K562 (cell line): Measurements from ENCODE around the gene ZNF121. TPM values are rescaled to one million over a fixed set of nuclear protein-coding genes. Genes with fewer than 3 reads are reported as not detected.

Experiments used
- DPF2 ChIP-seq: fragments of 450-650 bp; IDR thresholded peaks from 2 replicates; pipeline ENCODE4 v1.6.1; 2016
- KDM4B ChIP-seq, 2 experiments: fragments of 450-650 bp in 1 of 2; sonication (generic) in 1 of 2; IDR thresholded peaks; 2 replicates each; pipeline ENCODE4 v1.6.1; 2016 to 2017; ENCODE audit warnings: borderline replicate concordance in 2 of 2, antibody characterized with exemption in 1 of 2, low read depth in 1 of 2, mild to moderate bottlenecking in 1 of 2
- MTA2 ChIP-seq: fragments of 450-650 bp; IDR thresholded peaks from 2 replicates; pipeline ENCODE4 v1.6.1; 2016; ENCODE audit warnings: low read depth
- NONO ChIP-seq, 2 experiments: fragments of 200-400 bp in 1 of 2; fragments of 450-650 bp in 1 of 2; formaldehyde crosslinking in 1 of 2; IDR thresholded peaks; 2 replicates each; pipeline ENCODE4 v1.6.1; 2017; ENCODE audit warnings: low read depth in 2 of 2, mild to moderate bottlenecking in 2 of 2, moderate library complexity in 2 of 2, low read length in 1 of 2
- RBM15 ChIP-seq: fragments of 200-400 bp; formaldehyde crosslinking; IDR thresholded peaks from 2 replicates; pipeline ENCODE4 v1.6.1; 2018; ENCODE audit warnings: mild to moderate bottlenecking, low read length, moderate library complexity; ENCODE audit not compliant: insufficient read depth
- ZC3H11A ChIP-seq: IDR thresholded peaks from 2 replicates; pipeline ENCODE4 v1.6.1; 2012; ENCODE audit warnings: low read depth, low read length, improper control_type of control experiment
- polyA plus RNA-seq, 8 experiments: library from polyadenylated mRNA; depleted of rRNA in 4 of 8; stranded (reverse) in 5 of 8; unstranded in 3 of 8; fragments of >200 nt; fragmentation: Nextera tagmentation in 2 of 8; fragmentation: Illumina TruSeq in 1 of 8; extraction: Ambion mirVana in 2 of 8; extraction: Trizol in 1 of 8; gene quantifications; 2 replicates each; pipeline versions ENCODE4 v1.2.1 to v1.2.3, GENCODE V29; 2011 to 2014; ENCODE audit warnings: inconsistent platforms in 1 of 8, missing spikeins in 1 of 8
- total RNA-seq, 7 experiments: library from RNA; depleted of rRNA in 6 of 7; stranded (reverse); fragments of >200 nt in 6 of 7; fragmentation: Illumina TruSeq in 2 of 7; extraction: Trizol in 2 of 7; gene quantifications; 2 replicates each; pipeline versions ENCODE4 v1.2.1 to v1.2.3, GENCODE V29; 2011 to 2021; ENCODE audit warnings: low replicate concordance in 1 of 7
- TF ChIP-seq, protein P1 (sequence below): fragments of 250-450 bp; sonication (Bioruptor Pico); IDR thresholded peaks from 2 replicates; pipeline ENCODE4 v1.8.0; 2021; ENCODE audit warnings: moderate library complexity, mild to moderate bottlenecking, inconsistent platforms
- TF ChIP-seq, protein P2 (sequence below): fragments of 250-450 bp; sonication (Bioruptor Pico); IDR thresholded peaks from 2 replicates; pipeline ENCODE4 v1.8.0; 2022; ENCODE audit warnings: moderate library complexity, mild to moderate bottlenecking, inconsistent platforms
- TF ChIP-seq, protein P3 (sequence below): fragments of 250-450 bp; sonication (Bioruptor Pico); IDR thresholded peaks from 2 replicates; pipeline ENCODE4 v1.5.0; 2021; ENCODE audit warnings: mild to moderate bottlenecking, borderline replicate concordance
- TF ChIP-seq, protein P4 (sequence below): sonication (generic); IDR thresholded peaks from 2 replicates; pipeline ENCODE4 v1.6.1; 2016
- TF ChIP-seq, protein P5 (sequence below): sonication (generic); formaldehyde crosslinking; IDR thresholded peaks from 2 replicates; pipeline ENCODE4 v1.8.0; 2022; ENCODE audit warnings: mild to moderate bottlenecking, missing genetic modification reagents, borderline replicate concordance
- TF ChIP-seq, protein P6 (sequence below): fragments of 450-650 bp; formaldehyde crosslinking; IDR thresholded peaks from 2 replicates; pipeline ENCODE4 v1.4.0; 2022; ENCODE audit warnings: mild to moderate bottlenecking, moderate library complexity
- TF ChIP-seq, protein P7 (sequence below): fragments of 250-450 bp; sonication (Bioruptor Pico); IDR thresholded peaks from 2 replicates; pipeline ENCODE4 v1.8.0; 2022; ENCODE audit warnings: inconsistent platforms, mild to moderate bottlenecking, moderate library complexity, borderline replicate concordance

The ZNF121 gene
- total and polyA plus RNA-seq, 9 of the 15 experiments (the other 6 are each of a cell fraction or from before 2014, with no cell fraction given): 14.6 to 115 (median 33.4) TPM

DNA sequence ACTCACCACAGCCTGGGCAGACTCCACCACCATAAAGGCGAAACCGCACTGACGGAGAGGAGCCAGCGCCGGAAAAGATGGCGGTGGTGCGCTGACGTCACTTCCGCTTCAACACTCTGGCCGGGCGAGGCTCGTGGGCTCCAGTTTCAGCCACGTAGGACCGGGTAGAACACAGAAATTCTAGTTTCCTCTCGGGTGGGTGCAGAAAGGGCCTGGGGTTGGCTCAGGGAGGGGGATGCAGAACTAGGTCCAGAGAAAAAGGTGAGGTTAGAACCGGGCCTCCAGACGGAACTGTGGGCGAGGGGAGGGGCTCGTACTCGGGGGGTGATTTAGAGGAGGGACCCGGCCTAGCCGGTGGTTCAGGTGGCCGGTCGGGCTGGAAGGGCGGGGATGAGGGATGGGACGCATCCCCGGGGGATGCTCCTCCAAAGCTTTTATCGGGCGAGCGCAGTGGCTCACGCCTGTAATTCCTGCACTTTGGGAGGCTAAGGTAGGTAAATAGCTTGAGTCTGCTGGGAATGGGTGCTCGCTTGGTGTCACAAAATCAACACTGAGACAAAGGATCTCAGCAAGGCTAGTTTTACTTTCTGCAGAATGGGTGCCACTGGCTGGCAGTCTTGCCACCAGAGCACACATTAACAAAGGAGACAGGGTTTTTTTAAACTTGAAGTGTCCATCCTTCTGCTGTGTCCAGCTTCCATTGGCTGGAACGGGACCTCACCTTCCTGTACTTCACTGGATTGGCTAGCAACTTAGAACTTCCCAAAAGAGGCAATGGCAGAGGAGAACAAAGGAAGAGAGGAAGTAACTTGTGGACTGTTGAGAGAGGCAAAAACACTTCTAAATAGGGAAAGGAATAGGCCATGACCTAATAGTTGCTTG is 37.1 kb upstream of the ZNF121 start, which contains the start of gene ZNF561 (continued):
- TF ChIP-seq, protein P1, sequence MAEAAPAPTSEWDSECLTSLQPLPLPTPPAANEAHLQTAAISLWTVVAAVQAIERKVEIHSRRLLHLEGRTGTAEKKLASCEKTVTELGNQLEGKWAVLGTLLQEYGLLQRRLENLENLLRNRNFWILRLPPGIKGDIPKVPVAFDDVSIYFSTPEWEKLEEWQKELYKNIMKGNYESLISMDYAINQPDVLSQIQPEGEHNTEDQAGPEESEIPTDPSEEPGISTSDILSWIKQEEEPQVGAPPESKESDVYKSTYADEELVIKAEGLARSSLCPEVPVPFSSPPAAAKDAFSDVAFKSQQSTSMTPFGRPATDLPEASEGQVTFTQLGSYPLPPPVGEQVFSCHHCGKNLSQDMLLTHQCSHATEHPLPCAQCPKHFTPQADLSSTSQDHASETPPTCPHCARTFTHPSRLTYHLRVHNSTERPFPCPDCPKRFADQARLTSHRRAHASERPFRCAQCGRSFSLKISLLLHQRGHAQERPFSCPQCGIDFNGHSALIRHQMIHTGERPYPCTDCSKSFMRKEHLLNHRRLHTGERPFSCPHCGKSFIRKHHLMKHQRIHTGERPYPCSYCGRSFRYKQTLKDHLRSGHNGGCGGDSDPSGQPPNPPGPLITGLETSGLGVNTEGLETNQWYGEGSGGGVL (CRISPR knock-in tag): no peak
- TF ChIP-seq ZC3H11A (peak; percentile 61; the same call in 1 of the 2 replicates), NONO (IDR thresholded peaks at IDR 0.05; ENCODE audit: low read depth in 2 of 2, low read length in 1 of 2) (no peak), RBM15 (no peak), KDM4B (IDR thresholded peaks at IDR 0.05; ENCODE audit: borderline replicate concordance in 2 of 2, low read depth in 1 of 2) (peak in 1 of 2 experiments; percentile 80; a peak in 1 of 4 replicates), MTA2 (no peak; the same call in 1 of the 2 replicates), DPF2 (peak; percentile 45)
- TF ChIP-seq, protein P2, sequence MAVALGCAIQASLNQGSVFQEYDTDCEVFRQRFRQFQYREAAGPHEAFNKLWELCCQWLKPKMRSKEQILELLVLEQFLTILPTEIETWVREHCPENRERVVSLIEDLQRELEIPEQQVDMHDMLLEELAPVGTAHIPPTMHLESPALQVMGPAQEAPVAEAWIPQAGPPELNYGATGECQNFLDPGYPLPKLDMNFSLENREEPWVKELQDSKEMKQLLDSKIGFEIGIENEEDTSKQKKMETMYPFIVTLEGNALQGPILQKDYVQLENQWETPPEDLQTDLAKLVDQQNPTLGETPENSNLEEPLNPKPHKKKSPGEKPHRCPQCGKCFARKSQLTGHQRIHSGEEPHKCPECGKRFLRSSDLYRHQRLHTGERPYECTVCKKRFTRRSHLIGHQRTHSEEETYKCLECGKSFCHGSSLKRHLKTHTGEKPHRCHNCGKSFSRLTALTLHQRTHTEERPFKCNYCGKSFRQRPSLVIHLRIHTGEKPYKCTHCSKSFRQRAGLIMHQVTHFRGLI (CRISPR knock-in tag): no peak
- TF ChIP-seq, protein P3, sequence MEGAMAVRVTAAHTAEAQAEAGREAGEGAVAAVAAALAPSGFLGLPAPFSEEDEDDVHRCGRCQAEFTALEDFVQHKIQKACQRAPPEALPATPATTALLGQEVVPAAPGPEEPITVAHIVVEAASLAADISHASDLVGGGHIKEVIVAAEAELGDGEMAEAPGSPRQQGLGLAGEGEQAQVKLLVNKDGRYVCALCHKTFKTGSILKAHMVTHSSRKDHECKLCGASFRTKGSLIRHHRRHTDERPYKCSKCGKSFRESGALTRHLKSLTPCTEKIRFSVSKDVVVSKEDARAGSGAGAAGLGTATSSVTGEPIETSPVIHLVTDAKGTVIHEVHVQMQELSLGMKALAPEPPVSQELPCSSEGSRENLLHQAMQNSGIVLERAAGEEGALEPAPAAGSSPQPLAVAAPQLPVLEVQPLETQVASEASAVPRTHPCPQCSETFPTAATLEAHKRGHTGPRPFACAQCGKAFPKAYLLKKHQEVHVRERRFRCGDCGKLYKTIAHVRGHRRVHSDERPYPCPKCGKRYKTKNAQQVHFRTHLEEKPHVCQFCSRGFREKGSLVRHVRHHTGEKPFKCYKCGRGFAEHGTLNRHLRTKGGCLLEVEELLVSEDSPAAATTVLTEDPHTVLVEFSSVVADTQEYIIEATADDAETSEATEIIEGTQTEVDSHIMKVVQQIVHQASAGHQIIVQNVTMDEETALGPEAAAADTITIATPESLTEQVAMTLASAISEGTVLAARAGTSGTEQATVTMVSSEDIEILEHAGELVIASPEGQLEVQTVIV: no peak
- TF ChIP-seq, protein P4, sequence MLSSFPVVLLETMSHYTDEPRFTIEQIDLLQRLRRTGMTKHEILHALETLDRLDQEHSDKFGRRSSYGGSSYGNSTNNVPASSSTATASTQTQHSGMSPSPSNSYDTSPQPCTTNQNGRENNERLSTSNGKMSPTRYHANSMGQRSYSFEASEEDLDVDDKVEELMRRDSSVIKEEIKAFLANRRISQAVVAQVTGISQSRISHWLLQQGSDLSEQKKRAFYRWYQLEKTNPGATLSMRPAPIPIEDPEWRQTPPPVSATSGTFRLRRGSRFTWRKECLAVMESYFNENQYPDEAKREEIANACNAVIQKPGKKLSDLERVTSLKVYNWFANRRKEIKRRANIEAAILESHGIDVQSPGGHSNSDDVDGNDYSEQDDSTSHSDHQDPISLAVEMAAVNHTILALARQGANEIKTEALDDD: no peak
- TF ChIP-seq, protein P5, sequence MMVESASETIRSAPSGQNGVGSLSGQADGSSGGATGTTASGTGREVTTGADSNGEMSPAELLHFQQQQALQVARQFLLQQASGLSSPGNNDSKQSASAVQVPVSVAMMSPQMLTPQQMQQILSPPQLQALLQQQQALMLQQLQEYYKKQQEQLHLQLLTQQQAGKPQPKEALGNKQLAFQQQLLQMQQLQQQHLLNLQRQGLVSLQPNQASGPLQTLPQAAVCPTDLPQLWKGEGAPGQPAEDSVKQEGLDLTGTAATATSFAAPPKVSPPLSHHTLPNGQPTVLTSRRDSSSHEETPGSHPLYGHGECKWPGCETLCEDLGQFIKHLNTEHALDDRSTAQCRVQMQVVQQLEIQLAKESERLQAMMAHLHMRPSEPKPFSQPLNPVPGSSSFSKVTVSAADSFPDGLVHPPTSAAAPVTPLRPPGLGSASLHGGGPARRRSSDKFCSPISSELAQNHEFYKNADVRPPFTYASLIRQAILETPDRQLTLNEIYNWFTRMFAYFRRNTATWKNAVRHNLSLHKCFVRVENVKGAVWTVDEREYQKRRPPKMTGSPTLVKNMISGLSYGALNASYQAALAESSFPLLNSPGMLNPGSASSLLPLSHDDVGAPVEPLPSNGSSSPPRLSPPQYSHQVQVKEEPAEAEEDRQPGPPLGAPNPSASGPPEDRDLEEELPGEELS (CRISPR knock-in tag): 0 out of 2 replicates have a peak, but pooled peaks have one; percentile 70
- TF ChIP-seq, protein P6, sequence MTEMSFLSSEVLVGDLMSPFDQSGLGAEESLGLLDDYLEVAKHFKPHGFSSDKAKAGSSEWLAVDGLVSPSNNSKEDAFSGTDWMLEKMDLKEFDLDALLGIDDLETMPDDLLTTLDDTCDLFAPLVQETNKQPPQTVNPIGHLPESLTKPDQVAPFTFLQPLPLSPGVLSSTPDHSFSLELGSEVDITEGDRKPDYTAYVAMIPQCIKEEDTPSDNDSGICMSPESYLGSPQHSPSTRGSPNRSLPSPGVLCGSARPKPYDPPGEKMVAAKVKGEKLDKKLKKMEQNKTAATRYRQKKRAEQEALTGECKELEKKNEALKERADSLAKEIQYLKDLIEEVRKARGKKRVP (CRISPR knock-in tag): no peak
- TF ChIP-seq, protein P7, sequence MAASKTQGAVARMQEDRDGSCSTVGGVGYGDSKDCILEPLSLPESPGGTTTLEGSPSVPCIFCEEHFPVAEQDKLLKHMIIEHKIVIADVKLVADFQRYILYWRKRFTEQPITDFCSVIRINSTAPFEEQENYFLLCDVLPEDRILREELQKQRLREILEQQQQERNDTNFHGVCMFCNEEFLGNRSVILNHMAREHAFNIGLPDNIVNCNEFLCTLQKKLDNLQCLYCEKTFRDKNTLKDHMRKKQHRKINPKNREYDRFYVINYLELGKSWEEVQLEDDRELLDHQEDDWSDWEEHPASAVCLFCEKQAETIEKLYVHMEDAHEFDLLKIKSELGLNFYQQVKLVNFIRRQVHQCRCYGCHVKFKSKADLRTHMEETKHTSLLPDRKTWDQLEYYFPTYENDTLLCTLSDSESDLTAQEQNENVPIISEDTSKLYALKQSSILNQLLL (CRISPR knock-in tag): no peak
